ENCODE data around the gene CDKL1. TPM values are rescaled to one million over a fixed set of nuclear protein-coding genes. Genes with fewer than 3 reads are reported as not detected.

The CDKL1 gene
- total and polyA plus RNA-seq, 11 donors, result 0.34 to 7.0 (median 2.5) TPM

DNA sequence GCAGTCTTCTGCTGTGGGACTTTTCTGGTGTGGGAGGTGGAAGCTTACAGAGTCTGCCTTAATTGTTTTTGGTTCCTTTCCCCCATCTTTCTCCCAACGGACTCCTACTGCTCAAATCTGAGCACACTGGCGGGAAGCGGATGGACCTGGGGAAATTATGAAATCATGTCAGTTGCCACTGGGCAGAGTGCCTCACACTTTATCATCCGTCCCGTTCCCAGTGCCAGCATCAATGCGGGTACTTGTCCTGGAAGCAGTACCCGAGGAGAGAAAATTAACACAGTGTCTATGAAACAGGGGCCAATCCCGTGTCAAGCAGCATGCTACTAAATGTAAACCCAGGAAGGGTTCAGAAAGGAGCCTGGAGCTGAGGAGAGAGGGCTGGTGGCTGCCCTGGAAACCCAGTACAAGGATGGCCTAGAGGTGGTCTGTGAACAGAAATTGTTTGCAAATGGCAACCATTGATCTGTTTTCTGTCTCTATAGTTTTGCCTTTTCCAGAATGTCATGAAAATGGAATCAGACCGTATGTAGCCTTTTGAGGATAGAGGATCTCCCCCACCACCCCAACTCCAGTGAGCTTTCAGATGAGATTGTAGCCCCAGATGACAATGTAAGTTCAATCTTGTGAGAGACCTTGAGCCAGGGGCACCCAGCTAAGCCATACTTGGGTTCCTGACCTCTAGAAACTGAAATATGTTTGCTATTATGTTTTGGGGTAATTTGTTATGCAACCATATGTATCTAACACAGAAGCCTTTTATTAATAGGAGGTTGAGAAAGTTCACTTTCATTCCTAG, 908 bp upstream of the CDKL1 start:
- intact Hi-C loops (cut with DNase I), result loop anchor here in 6 of 10 donors (5.0 to 10.0 kb wide), 7 partner anchors 50 to 135 kb away; partner anchors contain the start of genes DMAC2L (in 1 of the 6), L2HGDH (in 1 of the 6) and MAP4K5 (in 1 of the 6)
- Histone ChIP-seq H3K9me3 (no peaks in the 10 kb centered on the region), H3K27me3 (no peaks in the 10 kb centered on the region), H3K4me1 (peaks cover 3 to 26% (median 9%) of the 10 kb centered on the region in 12 donors), H3K36me3 (no peaks in the 10 kb centered on the region), H3K4me3 (peak overlapping the region; percentile 49 to 92 (median 66)), H3K27ac (peak overlapping the region in 11 of 12 donors; percentile 24 to 89 (median 64))
- 9 to 17% (median 11%) methylated on average over 9 of the region's 9 CpGs for WGBS, 4 donors
- TF ChIP-seq CTCF (IDR thresholded peaks at IDR 0.05), result no peak
- no peak for TF ChIP-seq POLR2A (IDR thresholded peaks at IDR 0.05)
- peak in 3 of 4 donors; percentile 43 to 51 (median 44) for ATAC-seq
- peak in 2 of 5 donors; percentile 29 to 44 for DNase-seq

DNA sequence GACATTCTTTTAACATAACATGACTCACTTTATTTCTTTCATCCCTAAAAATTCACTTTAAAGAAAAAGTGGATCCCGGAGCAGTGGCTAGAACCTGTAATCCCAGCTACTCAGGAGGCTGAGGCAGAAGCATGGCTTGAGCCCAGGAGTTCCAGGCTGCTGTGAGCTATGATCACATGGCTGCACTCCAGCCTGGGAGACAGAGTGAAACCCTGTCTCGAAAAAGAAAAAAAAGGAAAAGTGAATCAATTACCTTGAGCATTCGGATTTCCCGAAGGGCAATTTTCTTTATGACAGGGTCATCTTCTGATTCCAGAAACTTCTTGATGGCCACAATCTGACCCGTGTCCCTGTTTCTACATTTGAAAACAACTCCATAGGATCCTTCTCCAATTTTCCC, 1.2 kb downstream of the CDKL1 start:
- WGBS, 4 donors, result 75 to 80% (median 79%) methylated on average over 5 of the region's 5 CpGs
- intact Hi-C loops (cut with DNase I), result loop anchor here in 6 of 10 donors (5.0 to 10.0 kb wide), 7 partner anchors 48 to 137 kb away; partner anchors contain the start of genes DMAC2L (in 1 of the 6), L2HGDH (in 1 of the 6) and MAP4K5 (in 1 of the 6)
- Histone ChIP-seq H3K27me3 (no peaks in the 10 kb centered on the region), H3K4me3 (peak overlapping the region in 10 of 12 donors; percentile 7 to 92 (median 70)), H3K27ac (peak overlapping the region in 4 of 12 donors; percentile 44 to 89 (median 83)), H3K9me3 (no peaks in the 10 kb centered on the region), H3K36me3 (no peaks in the 10 kb centered on the region), H3K4me1 (peaks cover 3 to 26% (median 9%) of the 10 kb centered on the region in 12 donors)
- ATAC-seq (no peak), DNase-seq (peak in 2 of 5 donors; percentile 26 to 43)
- TF ChIP-seq CTCF (IDR thresholded peaks at IDR 0.05), result no peak
- TF ChIP-seq POLR2A (IDR thresholded peaks at IDR 0.05), result no peak

- Histone ChIP-seq H3K36me3 (no peaks in the 10 kb centered on the region), H3K4me1 (peaks cover 3 to 22% (median 9%) of the 10 kb centered on the region in 12 donors), H3K27ac (no peak overlapping the region), H3K4me3 (no peak overlapping the region), H3K27me3 (no peaks in the 10 kb centered on the region), H3K9me3 (no peaks in the 10 kb centered on the region)
- DNase-seq, result no peak
- intact Hi-C loops (cut with DNase I), result loop anchor here in 6 of 10 donors (5.0 to 10.0 kb wide), 7 partner anchors 47 to 138 kb away; partner anchors contain the start of genes DMAC2L (in 1 of the 6), L2HGDH (in 1 of the 6) and MAP4K5 (in 1 of the 6)
- TF ChIP-seq POLR2A (IDR thresholded peaks at IDR 0.05) (no peak), CTCF (IDR thresholded peaks at IDR 0.05) (no peak)
- no peak for ATAC-seq
- WGBS, 4 donors, result 95 to 97% (median 96%) methylated on average over 5 of the region's 5 CpGs
These were observed 2.0 kb downstream of the CDKL1 start for GRCh38 chr14:50394713-50395112.

All from heart left ventricle (tissue), 16 donors.